COLO829 (cell line): ENCODE results near the gene CDK13.

Experiments
- DNase-seq: peaks from one replicate; pipeline ENCODE4 v3.0.0; 2012; ENCODE audit warnings: low spot score

CDK13 gene

GRCh38 chr7:39948956-39949928 lies 814 bp upstream of the CDK13 start:
- peak; percentile 99 for DNase-seq

DNA sequence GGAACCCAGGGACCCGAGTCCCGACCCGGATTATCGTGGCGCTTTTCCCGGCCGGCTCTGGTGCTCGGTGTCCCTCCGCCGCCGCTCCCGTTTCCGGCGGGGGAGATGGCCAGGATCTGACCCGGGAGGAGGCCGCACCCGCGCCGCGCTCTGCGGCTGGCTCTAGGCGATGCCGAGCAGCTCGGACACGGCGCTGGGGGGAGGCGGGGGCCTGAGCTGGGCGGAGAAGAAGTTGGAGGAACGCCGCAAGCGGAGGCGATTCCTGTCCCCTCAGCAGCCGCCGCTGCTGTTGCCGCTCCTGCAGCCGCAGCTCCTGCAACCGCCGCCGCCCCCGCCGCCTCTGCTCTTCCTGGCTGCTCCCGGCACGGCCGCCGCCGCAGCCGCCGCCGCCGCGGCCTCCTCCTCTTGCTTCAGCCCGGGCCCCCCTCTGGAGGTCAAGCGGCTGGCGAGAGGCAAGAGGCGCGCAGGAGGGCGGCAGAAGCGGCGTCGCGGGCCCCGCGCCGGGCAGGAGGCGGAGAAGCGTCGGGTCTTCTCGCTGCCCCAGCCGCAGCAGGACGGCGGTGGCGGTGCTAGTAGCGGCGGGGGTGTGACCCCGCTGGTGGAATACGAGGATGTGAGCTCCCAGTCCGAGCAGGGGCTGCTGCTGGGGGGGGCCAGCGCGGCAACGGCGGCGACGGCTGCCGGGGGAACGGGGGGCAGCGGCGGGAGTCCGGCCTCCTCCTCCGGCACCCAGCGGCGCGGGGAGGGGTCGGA lies 593 bp downstream of the CDK13 start:
- DNase-seq = no peak

DNA sequence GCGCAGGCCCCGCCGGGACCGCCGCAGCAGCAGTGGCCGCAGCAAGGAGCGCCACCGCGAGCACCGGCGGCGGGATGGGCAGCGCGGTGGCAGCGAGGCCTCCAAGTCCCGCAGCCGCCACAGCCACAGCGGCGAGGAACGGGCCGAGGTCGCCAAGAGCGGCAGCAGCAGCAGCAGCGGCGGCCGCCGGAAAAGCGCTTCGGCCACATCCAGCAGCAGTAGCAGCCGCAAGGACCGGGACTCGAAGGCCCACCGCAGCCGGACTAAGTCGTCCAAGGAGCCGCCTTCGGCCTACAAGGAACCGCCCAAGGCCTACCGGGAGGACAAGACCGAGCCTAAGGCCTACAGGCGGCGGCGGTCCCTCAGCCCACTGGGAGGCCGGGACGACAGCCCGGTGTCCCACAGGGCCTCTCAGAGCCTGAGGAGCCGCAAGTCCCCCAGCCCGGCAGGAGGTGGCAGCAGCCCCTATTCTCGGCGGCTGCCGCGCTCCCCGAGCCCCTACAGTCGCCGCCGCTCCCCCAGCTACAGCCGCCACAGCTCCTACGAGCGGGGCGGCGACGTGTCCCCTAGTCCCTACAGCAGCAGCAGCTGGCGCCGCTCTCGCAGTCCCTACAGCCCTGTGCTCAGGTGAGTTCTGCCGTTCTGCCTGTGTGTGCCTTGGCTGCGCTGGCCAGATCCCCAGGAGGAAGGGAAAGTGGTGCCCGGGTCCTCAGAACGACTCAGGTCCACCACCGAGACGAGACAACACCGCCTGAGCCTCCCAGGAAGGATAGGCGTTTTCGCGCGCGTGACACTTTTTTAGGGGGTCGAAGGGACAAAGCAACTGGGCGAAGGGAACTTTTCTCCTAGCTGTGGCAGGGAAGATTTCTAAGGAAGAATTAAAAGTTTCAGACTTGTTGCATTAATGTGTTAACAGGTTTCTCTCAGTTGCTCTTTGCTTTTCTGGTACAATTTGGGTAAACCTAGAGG lies 1.5 kb downstream of the CDK13 start:
- DNase-seq = no peak

DNA sequence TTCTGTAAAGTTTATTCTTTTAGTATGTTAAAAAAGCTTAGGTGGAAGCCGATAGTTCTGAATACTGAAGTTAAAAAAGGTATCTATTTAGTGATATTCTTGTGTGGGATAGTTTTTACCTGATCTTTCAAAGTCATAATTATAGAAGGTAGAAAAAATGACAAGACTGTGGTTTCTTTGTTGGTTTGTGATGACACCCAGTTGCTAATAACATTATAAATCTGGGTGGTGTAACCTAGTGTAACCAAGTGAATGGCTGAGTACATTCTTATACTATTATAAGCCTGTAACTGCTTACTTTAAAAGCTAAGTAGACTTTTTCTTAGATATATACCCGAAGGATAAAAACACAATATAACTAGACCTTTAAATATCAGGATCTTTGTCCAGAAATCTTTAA lies 2.3 kb downstream of the CDK13 start:
- DNase-seq = no peak

DNA sequence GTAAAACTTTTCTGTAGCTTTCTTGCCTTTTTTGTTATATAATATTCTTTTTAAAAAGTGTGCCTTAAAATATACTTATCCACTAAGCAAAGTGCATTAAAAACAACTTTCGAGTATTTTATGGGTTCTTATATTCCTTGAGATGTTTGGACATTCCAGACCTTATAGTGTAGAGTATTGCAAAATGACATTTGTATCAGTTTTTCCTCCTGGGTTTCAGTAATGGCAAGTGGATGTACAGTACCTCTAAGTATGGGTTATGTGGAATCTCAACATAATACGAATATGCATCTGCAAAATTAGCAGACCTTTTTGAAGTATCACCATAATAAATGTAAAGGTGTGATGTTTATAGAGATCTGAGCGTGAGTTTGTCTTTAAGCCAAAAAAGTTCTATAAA lies 2.7 kb downstream of the CDK13 start:
- no peak for DNase-seq

- no peak for DNase-seq
Measured at GRCh38 chr7:39954694-39955093, 4.6 kb downstream of the CDK13 start.

DNA sequence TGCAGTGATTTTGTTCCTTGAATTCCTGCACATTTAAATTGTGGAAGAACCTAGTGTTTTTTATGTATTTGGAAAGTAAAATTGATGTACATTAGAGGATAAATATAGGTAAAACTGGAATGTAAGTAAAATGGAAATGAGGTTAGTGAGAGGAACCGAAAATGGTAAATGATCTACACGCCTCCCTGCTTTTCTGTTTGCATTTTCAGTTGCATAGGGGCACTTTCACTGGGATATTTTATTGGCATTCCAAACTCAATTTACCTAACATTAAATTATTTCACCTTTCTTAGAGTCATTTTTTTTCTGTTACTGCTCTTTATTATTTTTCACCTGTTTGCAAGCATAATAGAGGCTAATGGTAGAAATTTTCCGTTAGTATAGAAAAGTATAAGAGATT lies 8.0 kb downstream of the CDK13 start:
- no peak for DNase-seq

DNA sequence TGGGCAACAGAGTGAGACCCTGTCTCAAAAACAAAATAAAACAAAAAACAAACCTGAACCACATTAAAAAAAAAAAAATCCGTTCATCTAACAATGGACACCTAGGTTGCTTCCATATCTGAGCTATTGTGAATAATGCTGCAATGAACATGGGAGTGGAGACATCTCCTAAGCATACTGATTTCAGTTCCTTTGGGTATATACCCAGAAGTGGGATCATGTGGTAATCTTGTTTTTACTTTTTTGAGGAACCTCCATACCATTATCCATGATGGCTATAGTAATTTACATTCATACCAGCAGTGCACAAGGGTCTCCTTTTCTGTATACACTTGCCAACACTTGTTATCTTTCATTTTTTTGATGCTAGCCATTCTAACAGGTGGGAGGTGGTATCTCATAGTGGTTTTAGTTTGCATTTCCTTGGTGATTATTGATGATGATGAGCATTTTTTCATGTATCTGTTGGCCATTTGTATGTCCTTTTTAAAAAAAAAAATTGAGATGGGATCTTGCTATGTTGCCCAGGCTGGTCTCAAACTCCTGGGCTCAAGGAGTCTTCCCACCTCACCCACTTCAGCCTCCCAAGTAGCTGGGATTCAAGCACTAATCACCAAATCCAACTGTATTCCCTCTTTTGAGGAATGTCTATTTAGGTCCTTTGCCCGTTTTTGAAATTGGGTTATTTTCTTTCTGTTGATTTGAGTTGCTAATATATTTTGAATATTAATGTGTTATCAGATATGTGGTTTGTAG lies 17.5 kb downstream of the CDK13 start:
- DNase-seq = no peak

DNA sequence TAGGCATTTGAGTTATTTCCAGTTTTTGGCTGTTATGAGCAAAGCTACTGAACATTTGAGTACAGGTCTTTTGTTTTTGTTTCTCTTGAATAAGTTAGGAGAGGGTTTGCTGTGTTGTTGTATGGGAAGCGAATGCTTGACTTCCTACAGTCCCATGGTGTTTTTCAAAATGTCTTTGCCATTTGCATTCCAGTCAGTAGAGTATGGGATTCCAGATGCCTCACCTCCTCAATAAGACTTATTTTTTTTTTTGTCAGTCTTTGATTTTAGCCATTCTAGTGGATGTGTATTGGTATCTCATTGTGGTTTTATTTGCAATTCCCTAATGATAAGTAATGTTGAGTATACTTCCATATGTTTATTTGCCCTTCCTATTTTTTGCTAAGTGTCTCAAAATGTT lies 19.4 kb downstream of the CDK13 start:
- DNase-seq = no peak

DNA sequence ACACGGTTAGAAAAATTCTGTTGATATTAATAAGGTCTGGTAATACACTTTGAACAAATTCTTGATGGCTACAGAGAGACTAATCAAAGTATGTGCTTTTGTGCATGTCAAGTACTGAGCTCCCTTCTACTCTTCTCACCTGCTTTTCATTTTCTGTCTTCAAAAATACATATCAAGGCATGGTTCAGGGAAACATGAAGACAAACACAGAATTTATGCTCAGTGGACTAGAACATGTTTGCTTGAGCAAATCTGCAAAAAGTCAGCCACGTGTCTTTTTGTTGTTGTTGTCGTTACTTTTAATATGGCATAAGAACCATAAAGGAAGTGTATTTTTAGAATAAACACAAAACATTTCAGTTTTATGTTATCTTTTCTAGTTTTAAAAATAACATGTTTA lies 21.9 kb downstream of the CDK13 start:
- DNase-seq = no peak

- no peak for DNase-seq
Measured at GRCh38 chr7:39973801-39974200, 23.7 kb downstream of the CDK13 start.

GRCh38 chr7:39978230-39978934 lies 28.3 kb downstream of the CDK13 start:
- no peak for DNase-seq

DNA sequence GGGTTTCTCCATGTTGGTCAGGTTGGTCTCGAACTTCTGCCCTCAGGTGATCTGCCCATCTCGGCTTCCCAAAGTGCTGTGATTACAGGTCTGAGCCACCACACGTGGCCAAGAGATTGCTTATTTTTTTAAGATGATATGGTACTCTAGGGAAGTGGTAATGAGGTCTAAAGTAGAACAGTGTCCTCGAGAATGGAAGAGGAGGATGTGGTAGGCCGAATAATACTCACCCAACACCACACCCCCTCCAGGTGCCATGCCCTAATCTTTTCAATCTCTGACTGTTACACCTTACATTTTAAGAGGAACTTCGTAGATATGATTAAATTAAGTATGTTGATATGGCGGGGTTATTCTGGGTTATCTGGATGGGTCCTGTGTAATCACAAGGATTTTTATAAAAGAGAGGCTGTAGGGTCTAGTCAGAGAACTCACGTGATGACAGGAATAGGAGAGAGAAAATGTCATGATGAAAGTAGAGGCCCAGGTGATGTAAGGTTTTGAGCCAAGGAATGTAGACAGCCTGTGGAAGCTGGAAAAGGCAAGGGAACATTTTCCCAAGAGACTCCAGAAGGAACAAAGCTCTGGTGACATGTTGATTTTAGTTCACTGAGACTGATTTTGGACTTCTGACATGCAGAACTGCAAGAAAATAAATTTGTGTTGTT lies 29.5 kb downstream of the CDK13 start:
- no peak for DNase-seq

DNA sequence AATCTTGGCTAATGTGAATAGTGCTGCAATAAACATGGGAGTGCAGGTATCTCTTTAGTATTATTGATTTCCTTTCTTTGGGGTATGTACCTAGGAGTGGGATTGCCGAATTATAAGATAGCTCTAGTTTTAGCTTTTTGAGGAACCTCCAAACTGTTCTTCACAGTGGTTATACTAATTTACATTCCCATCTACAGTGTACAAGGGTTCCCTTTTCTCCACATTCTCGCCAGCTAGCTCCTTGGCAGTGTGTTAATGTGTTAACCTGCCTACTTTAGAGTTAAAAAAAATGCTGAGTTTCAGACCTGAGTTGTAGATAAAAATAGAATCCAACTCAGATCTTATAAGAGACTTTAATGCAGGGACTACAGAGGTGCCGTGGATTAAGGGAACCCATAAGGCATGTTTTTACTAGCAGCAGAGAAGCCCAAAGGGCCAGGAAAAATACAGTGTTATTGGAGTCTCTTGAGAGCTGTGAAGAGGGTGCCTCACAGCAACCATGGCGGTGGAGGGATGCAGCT lies 35.4 kb downstream of the CDK13 start:
- no peak for DNase-seq

- DNase-seq = no peak
Measured at GRCh38 chr7:39987641-39988347, 37.7 kb downstream of the CDK13 start.

DNA sequence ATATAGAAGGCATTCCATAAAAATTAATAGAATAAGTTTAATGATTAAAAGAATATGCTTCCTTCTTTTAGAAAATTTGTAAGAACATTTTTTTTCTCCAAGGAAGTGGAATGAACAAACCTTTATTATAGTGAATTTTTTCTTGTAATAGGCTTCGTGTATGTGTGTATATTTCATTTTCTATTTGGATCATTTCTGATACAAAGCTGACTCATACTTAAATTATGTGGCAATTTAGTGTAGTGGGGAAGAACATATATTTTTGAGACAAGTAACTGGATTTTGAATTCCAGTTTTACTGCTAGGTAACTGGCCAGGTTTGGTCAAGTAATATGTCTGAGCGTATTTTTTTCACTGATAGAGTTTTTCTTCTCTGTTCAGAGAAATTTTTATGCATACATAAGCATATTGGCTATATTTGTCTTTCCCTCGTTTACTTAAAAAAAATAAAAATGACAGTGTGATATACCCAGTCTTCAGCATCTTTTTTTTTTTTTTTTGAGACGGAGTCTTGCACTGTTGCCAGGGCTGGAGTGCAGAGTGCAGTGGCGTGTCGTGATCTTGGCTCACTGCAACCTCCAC lies 50.8 kb downstream of the CDK13 start:
- no peak for DNase-seq

GRCh38 chr7:40001649-40002048 lies 51.6 kb downstream of the CDK13 start:
- DNase-seq = no peak

DNA sequence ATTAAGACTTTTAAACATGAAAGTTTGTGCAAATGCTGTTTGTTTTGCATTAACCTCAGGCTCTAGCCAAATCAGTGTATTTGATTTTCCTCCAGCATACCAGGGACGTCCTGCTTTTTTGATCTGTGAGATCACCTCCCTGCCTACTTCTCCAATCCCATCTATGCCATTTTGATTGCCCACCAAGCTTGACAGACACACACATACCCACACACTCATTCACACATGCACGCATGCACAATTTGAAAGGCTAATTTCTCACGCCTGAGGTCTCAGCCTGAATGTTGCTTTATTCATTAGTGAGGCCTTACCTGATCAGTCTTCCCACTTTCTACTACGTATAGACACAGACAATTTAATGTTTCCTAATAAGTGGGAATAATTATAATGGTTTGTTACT lies 53.5 kb downstream of the CDK13 start:
- no peak for DNase-seq
